ENCODE measurements around the gene KIF17.

- TF ChIP-seq ZNF274 (IDR thresholded peaks at IDR 0.05; ENCODE audit: low read depth, low read length) (no peak), YY1 (IDR thresholded peaks at IDR 0.05; ENCODE audit: insufficient read depth, insufficient read length) (no peak), SUZ12 (IDR thresholded peaks at IDR 0.05; ENCODE audit: extremely low read depth, insufficient read depth, insufficient read length) (no peak)
Measured at GRCh38 chr1:20619999-20620398, 97.8 kb downstream of the KIF17 start.
